Measurements from ENCODE around the gene OR1L4.

DNA sequence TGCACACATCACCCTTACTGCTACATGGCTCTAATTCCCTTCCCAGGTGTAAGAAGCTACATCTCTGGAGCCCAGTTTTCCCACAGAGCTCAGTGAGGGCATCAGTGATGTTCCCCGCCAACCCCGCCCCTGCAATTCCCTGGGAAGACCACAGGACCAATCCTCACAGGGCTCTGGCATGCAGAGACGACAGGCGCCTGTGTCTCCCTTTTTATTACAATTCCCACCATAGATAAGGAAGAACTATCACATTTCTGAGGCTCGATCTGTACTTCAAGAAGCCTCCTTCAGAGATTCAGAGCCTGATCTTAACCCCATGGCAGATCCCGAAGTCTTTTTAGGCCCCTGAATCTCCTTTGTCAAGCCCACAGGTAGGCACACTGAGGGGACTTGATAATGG, 18.2 kb downstream of the OR1L4 start, which contains the start of gene OR1L6:
- TF ChIP-seq CTCF (IDR thresholded peaks at IDR 0.05) (no peak), POLR2A (IDR thresholded peaks at IDR 0.05) (no peak)
